Upper lobe of right lung (tissue), 1 donor: ENCODE results near the gene FUCA1. TPM values are rescaled to one million over a fixed set of nuclear protein-coding genes. Genes with fewer than 3 reads are reported as not detected.
A peak's percentile ranks its signal among the peaks of the same experiment; 100 is the strongest.

Experiments
- ATAC-seq: fragments of 200-7000 bp; cut with Tn5 transposase; one replicate; pipeline ENCODE4 v1.9.1; 2020; ENCODE audit warnings: mild to moderate bottlenecking, moderate library complexity
- DNase-seq: peaks from one replicate; pipeline ENCODE4 v3.0.0-alpha.2; 2020
- H3K27ac ChIP-seq: fragments of 200-600 bp; one replicate; pipeline ENCODE4 v1.8.0; 2022
- H3K27me3 ChIP-seq: fragments of 200-600 bp; one replicate; pipeline ENCODE4 v1.8.0; 2022; ENCODE audit warnings: mild to moderate bottlenecking
- H3K36me3 ChIP-seq: fragments of 200-600 bp; one replicate; pipeline ENCODE4 v1.8.0; 2022
- H3K4me1 ChIP-seq: fragments of 200-600 bp; one replicate; pipeline ENCODE4 v1.8.0; 2022
- H3K4me3 ChIP-seq: fragments of 200-600 bp; one replicate; pipeline ENCODE4 v1.8.0; 2022; ENCODE audit warnings: mild to moderate bottlenecking
- H3K9me3 ChIP-seq: fragments of 200-600 bp; one replicate; pipeline ENCODE4 v1.8.0; 2022
- CTCF ChIP-seq: fragments of 200-600 bp; IDR thresholded peaks from one replicate; pipeline ENCODE4 v1.8.0; 2022; ENCODE audit warnings: antibody characterized with exemption
- intact Hi-C: fragments of 100-400 bp; cut with DNase I; formaldehyde crosslinking; loops from one replicate; pipeline ENCODE4 v1.11.0; 2022
- total RNA-seq: library from RNA; stranded (reverse); fragmentation: NEBNext Ultra II Directional; extraction: Animal tissue kit (Norgen Biotek cat#: 25700); gene quantifications from one replicate; pipeline ENCODE4 v1.2.1, GENCODE V29; 2021
- donor health status: DM: no; HTN: yes; CAD: no; lungs with severe emphysema.

FUCA1 gene
- total RNA-seq, 1 donor from 2014 or later, result 44.4 TPM

DNA sequence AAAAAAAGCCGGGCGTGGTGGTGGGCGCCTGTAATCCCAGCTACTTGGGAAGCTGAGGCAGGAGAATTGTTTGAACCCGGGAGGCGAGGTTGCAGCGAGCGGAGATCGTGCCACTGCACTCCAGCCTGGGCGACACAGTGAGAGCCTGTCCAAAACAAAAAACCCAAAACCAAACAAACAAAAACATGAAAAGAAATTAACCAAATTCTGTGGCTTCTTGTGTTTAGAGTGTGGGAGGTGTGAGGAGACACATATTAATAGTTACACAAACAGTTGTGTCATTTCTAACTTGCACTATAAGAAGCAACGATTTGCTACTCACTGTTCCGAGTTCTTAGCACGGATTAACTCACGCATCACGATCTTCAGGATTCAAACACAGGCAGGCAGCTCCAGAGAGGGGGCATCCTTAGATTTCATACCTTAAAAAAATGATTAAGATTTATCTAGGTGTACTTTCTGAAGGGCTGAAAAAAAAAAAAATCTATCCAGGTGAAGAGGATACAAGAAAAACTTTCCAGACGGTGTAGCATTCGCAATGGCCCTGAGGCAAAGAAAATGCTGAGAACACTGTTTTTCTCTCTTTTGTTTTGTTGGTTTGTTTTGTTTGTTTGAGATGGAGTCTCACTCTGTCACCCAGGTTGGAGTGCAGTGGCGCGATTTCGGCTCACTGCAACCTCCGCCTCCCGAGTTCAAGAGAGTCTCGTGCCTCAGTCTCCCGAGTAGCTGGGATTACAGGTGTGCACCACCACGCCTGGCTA lies 42.1 kb downstream of the FUCA1 start:
- no peak for DNase-seq
- H3K27ac ChIP-seq, result peak overlapping the region; percentile 98

GRCh38 chr1:23825076-23825761 lies 42.9 kb downstream of the FUCA1 start, which contains the start of gene HMGCL:
Gene HMGCL (minus strand): TSS chr1:23825429. CDS start chr1:23825415, 14 bp downstream.
- intact Hi-C loops, result no loop called here

More for the DNA sequence above, 42.1 kb downstream of the FUCA1 start:
- Histone ChIP-seq H3K27me3 (no peaks in the 10 kb centered on the region), H3K4me1 (peaks cover 11% of the 10 kb centered on the region), H3K36me3 (no peaks in the 10 kb centered on the region), H3K4me3 (peak overlapping the region; percentile 99), H3K9me3 (no peaks in the 10 kb centered on the region)
- ATAC-seq, result no peak
- no peak for TF ChIP-seq CTCF
- intact Hi-C loops, result no loop called here

DNA sequence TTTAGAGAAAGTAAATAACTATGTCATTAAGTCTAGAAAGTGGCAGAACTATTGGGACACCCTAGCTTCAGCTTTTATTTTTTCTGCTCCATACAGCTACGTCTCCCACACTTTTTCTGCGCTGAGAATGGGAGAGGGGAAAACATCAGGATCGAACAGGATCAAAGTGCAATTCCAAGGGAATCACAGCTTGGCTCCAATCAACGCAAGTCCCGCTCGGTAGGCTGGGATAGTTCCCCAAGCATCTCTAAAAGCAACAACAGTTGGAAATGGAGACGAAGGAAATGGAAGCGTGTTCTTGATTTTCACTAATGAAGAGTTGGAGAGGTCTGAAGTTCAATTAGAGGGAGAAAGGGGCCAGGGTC lies 43.4 kb downstream of the FUCA1 start:
- ATAC-seq (no peak), DNase-seq (no peak)
- H3K9me3 ChIP-seq, result no peaks in the 10 kb centered on the region
- intact Hi-C loops, result no loop called here
- peak overlapping the region; percentile 98 for H3K27ac ChIP-seq
- H3K27me3 ChIP-seq, result no peaks in the 10 kb centered on the region
- H3K4me1 ChIP-seq, result peaks cover 11% of the 10 kb centered on the region
- TF ChIP-seq CTCF, result no peak
- peak overlapping the region; percentile 99 for H3K4me3 ChIP-seq
- peaks cover 9% of the 10 kb centered on the region for H3K36me3 ChIP-seq

More at GRCh38 chr1:23825076-23825761, 42.9 kb downstream of the FUCA1 start, which contains the start of gene HMGCL:
- peak; percentile 100 for ATAC-seq
- peak within 1 kb of the TSS; percentile 99 for H3K4me3 ChIP-seq
- H3K36me3 ChIP-seq, result peaks cover 4% of the 10 kb centered on the region
- peaks cover 11% of the 10 kb centered on the region for H3K4me1 ChIP-seq
- H3K9me3 ChIP-seq, result no peaks in the 10 kb centered on the region
- TF ChIP-seq CTCF, result no peak
- peak; percentile 95 for DNase-seq
- no peaks in the 10 kb centered on the region for H3K27me3 ChIP-seq
- H3K27ac ChIP-seq, result peak within 1 kb of the TSS; percentile 98

- DNase-seq, result no peak
- ATAC-seq, result no peak
- intact Hi-C loops, result no loop called here
- no peak overlapping the region for H3K27ac ChIP-seq
- H3K4me1 ChIP-seq, result peaks cover 11% of the 10 kb centered on the region
- H3K36me3 ChIP-seq, result peaks cover 16% of the 10 kb centered on the region
- no peak for TF ChIP-seq CTCF
- no peaks in the 10 kb centered on the region for H3K27me3 ChIP-seq
- H3K4me3 ChIP-seq, result no peak overlapping the region
- no peaks in the 10 kb centered on the region for H3K9me3 ChIP-seq
Observed at GRCh38 chr1:23823767-23824166, 44.3 kb downstream of the FUCA1 start.

- ATAC-seq, result no peak
- Histone ChIP-seq H3K36me3 (peaks cover 71% of the 10 kb centered on the region), H3K4me1 (no peaks in the 10 kb centered on the region), H3K9me3 (no peaks in the 10 kb centered on the region), H3K27ac (no peak overlapping the region), H3K4me3 (no peak overlapping the region), H3K27me3 (no peaks in the 10 kb centered on the region)
- TF ChIP-seq CTCF, result no peak
- intact Hi-C loops, result no loop called here
- DNase-seq, result no peak
Observed at GRCh38 chr1:23817633-23818032, 50.5 kb downstream of the FUCA1 start.
